A549 treated with CpdA at 1 μM for 4 hours (cell line): ENCODE results near the gene FAM24B. TPM values are rescaled to one million over a fixed set of nuclear protein-coding genes. Genes with fewer than 3 reads are reported as not detected.

Experiments
- total RNA-seq: library from RNA; stranded (reverse); fragments of 200-300 nt; extraction: Qiagen RNA extraction; gene quantifications from 5 replicates; pipeline ENCODE4 v1.2.3, GENCODE V29; 2022; ENCODE audit warnings: low read depth

FAM24B gene, protein sequence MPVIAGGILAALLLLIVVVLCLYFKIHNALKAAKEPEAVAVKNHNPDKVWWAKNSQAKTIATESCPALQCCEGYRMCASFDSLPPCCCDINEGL
- 13.1 to 15.6 TPM (median 14.3 TPM) in 5 replicates for total RNA-seq

DNA sequence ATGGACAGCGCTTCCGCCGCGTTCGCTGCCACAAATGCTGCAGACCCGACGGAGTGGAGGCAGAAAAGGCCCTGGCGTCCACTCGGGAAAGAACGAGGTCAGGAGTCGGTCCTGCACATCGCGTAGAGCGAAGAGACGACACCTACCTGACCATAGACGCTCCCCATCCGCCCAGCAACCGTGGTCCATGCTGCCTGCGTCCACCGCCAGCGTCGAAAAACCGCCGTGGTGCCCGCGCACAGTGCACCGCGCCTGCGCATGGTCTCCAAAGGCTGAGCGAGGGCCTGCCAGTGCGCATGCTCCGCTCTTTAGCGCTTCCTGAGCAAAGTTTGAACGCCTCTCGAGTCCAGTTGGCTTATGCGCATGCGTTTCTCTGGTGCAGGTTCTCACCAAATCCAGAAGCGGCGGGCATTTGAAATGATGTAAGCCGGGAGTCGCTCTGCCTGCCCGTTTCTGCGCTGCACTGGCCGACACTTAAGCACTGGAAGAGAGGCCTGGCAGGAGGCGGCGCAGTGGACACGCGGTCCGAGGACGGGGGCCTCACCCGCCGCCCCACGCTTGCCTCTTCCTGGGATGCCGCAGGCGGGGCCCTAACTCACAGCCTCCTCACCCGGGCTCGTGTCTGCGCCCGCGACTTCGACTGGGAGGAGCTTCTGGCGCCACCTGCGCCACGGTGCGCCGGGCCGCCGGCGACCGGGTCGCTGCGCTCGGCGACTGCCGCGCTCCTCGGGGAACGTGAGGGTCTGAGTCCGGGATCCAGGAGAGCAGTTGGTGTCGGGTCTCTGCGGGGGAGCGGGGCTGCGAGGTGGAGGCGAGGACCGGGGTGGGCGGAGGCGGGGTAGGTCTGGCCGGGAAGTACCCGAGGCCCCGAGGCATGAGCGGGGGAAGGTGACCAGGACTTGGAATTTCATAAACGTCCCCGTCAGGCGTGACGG, at the start of gene FAM24B:
Gene FAM24B (minus strand): TSS at position 243 of the 935 bp plus-strand sequence. CDS start 29,066 bp downstream, outside the sequence.

DNA sequence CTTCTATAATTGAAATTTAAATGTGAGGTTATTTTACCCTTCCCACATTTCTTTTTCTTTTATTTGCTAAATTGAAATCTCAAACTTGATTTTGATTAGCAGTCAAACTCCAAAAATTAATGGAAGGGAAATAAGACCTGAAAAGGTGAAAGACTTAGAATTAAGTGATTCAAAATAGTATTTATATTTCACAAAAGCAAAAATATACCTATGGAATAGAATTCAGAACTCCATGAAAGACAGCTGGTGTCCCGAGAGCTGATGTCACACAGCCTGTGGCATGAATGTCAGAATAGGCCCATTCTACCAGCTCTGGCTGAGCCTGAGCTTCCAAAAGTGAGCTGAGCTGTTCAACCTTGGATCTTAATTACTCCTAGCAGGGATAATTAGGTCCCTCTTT, 30.9 kb upstream of the FAM24B start, which contains the start of gene FAM24A:
Gene FAM24A (plus strand): TSS at position 301 of the 400 bp plus-strand sequence. CDS start 1,025 bp downstream, outside the sequence.

DNA sequence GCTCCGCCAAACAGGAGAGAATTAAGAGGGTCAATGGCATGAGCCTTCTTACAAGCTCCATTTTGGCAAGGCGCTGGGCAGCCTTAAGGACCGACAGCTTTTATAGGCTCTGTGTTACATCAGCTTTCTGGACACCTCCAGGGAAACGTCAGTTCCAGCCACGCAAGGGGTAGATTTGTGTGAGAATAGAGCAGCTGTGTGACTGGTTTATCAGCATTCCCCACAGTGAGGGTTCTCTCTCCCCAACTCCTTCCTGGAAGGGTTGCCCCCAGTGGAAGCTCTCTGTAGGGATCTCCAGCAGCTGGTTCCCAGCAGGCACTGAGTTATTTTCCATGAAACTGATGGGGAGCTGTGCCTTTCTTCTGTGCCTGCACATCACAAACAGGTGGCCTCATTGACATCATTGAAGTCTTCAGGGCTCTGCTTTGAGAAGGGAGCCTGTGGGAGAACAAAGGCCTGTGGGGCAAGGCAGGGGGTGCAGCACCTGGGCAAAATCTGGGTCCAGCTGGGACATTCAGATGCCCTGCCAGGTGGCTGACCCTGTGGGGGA, 33.5 kb downstream of the FAM24B start, which contains the start of gene CUZD1:
Gene CUZD1 (minus strand): TSS at position 75 of the 550 bp plus-strand sequence. CDS start 14 bp downstream, at position 61.

Other genes with a start within 250 kb of the FAM24B start
- gene C10orf120, start 179.7 kb downstream of the FAM24B start, total RNA-seq: not detected in 5 replicates
- gene CUZD1, start 33.7 kb downstream of the FAM24B start, total RNA-seq: 1.1 to 1.9 TPM (median 1.4 TPM) in 5 replicates
- gene FAM24A, start 31.0 kb upstream of the FAM24B start, total RNA-seq: not detected in 5 replicates
- 7.2 to 9.3 TPM (median 8.7 TPM) in 5 replicates for gene C10orf88, start 74.6 kb upstream of the FAM24B start, total RNA-seq
- 4.7 to 5.4 TPM (median 5.1 TPM) in 5 replicates for gene PSTK, start 100.8 kb upstream of the FAM24B start, total RNA-seq
- 5.8 to 7.5 TPM (median 6.6 TPM) in 5 replicates for gene IKZF5, start 129.2 kb upstream of the FAM24B start, total RNA-seq
- gene ACADSB, start 129.4 kb upstream of the FAM24B start, total RNA-seq: 5.1 to 9.2 TPM (median 7.7 TPM) in 5 replicates